HPDE6-E6E7 (cell line): Measurements from ENCODE around the gene MROH8.
A peak's percentile ranks its signal among the peaks of the same experiment; 100 is the strongest.

ENCODE experiments used
- DNase-seq: peaks from one replicate; pipeline ENCODE4 v3.0.0; 2011; ENCODE audit warnings: missing footprints; ENCODE audit errors: extremely low spot score

Gene MROH8

GRCh38 chr20:37178839-37179682, at the start of gene MROH8, which contains the start of gene RPN2:
MROH8 (minus strand) TSS chr20:37179548.
RPN2 (plus strand) TSS chr20:37179330; CDS start chr20:37179357, 27 bp downstream.
- DNase-seq: peak; percentile 100

GRCh38 chr20:37228656-37229055, 49.3 kb upstream of the MROH8 start:
- DNase-seq: no peak

- DNase-seq: no peak
These were observed 48.7 kb upstream of the MROH8 start for GRCh38 chr20:37228082-37228481.

- no peak for DNase-seq
These were observed 47.5 kb upstream of the MROH8 start for GRCh38 chr20:37226889-37227288.

GRCh38 chr20:37225146-37225545, 45.8 kb upstream of the MROH8 start:
- no peak for DNase-seq

GRCh38 chr20:37223053-37223452, 43.7 kb upstream of the MROH8 start:
- DNase-seq: peak; percentile 77

- DNase-seq: no peak
These were observed 42.7 kb upstream of the MROH8 start for GRCh38 chr20:37222086-37222485.

GRCh38 chr20:37220731-37221130, 41.4 kb upstream of the MROH8 start:
- no peak for DNase-seq

GRCh38 chr20:37219751-37220668, 40.7 kb upstream of the MROH8 start:
- no peak for DNase-seq

GRCh38 chr20:37218976-37219375, 39.6 kb upstream of the MROH8 start:
- DNase-seq: no peak

- DNase-seq: no peak
These were observed 39.1 kb upstream of the MROH8 start for GRCh38 chr20:37218441-37218840.

- DNase-seq: no peak
These were observed 30.4 kb upstream of the MROH8 start for GRCh38 chr20:37209661-37210314.

GRCh38 chr20:37209193-37209592, 29.8 kb upstream of the MROH8 start:
- DNase-seq: no peak

- DNase-seq: no peak
These were observed 27.8 kb upstream of the MROH8 start for GRCh38 chr20:37207171-37207570.

- DNase-seq: no peak
These were observed 26.4 kb upstream of the MROH8 start for GRCh38 chr20:37205794-37206193.

GRCh38 chr20:37205130-37205529, 25.8 kb upstream of the MROH8 start:
- DNase-seq: no peak

- no peak for DNase-seq
These were observed 24.7 kb upstream of the MROH8 start for GRCh38 chr20:37204056-37204455.

- DNase-seq: peak; percentile 93
These were observed 23.1 kb upstream of the MROH8 start for GRCh38 chr20:37202267-37202943.

GRCh38 chr20:37201827-37202162, 22.4 kb upstream of the MROH8 start:
- DNase-seq: no peak

- no peak for DNase-seq
These were observed 21.8 kb upstream of the MROH8 start for GRCh38 chr20:37200926-37201826.

- DNase-seq: no peak
These were observed 21.0 kb upstream of the MROH8 start for GRCh38 chr20:37200376-37200775.
